ENCODE data around the gene DNMBP.
"Not testable (repeated sequence)": the region's sequence is repeated elsewhere in the genome, so short reads cannot be mapped to it uniquely, and the experiment has no call there.

DNMBP gene

DNA sequence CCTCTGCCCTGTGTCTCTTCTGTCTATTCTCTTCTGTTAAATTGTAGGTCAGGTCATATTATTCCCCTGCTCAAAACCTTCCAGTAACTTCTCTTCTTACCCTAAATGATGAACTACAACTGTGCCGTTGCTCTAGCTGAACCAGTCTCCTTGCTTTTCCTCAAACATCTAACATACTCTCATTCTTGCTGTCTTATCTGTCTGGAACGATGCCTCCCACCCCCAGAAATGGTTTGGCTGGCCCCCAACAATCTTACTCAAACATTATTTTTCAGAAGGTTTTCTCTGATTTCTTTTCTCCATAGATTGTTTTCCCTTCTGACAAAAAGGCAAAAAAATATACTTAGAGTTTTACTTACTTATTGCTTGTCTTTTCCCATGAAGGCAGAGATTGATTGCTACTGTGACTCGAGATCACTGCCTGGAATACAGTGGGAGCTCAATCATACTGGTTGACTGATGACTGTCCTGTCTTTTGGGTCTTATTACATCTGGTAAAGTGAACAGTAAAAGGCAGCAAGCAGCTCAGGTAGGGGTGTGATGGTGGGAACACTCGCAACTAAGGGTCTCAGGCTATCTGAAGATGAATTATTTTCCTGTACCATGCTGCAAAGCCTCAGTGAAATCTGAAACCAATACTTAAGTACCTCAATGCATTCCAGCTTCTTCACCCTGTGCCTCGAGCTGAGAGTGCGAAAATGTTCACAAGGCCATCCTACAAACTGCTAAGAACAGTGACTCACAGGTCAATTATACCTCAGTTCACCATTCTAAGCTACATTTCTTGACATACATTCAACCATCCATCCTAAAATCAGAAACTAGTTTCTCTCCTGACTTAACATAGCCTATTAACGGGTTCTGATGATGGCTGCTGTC is 67.6 kb downstream of the DNMBP start:
- no peak for TF ChIP-seq CTCF (IDR thresholded peaks at IDR 0.05; ENCODE audit: low read depth, low read length)
- no peak overlapping the region for H3K4me3 ChIP-seq (ENCODE audit: low read depth, low read length)

- no peak for TF ChIP-seq CTCF (IDR thresholded peaks at IDR 0.05; ENCODE audit: low read depth, low read length)
- H3K4me3 ChIP-seq (ENCODE audit: low read depth, low read length) = no peak overlapping the region
Measured at GRCh38 chr10:99938563-99938962, 71.2 kb downstream of the DNMBP start.

- TF ChIP-seq CTCF (IDR thresholded peaks at IDR 0.05; ENCODE audit: low read depth, low read length) = no peak
- H3K4me3 ChIP-seq (ENCODE audit: low read depth, low read length) = no peak overlapping the region
Measured at GRCh38 chr10:99937630-99938029, 72.1 kb downstream of the DNMBP start.

- not testable (repeated sequence) for H3K4me3 ChIP-seq (ENCODE audit: low read depth, low read length)
Measured at GRCh38 chr10:99932203-99932957, 77.4 kb downstream of the DNMBP start.

- H3K4me3 ChIP-seq (ENCODE audit: low read depth, low read length) = no peak overlapping the region
- no peak for TF ChIP-seq CTCF (IDR thresholded peaks at IDR 0.05; ENCODE audit: low read depth, low read length)
Measured at GRCh38 chr10:99930731-99931550, 78.8 kb downstream of the DNMBP start.

DNA sequence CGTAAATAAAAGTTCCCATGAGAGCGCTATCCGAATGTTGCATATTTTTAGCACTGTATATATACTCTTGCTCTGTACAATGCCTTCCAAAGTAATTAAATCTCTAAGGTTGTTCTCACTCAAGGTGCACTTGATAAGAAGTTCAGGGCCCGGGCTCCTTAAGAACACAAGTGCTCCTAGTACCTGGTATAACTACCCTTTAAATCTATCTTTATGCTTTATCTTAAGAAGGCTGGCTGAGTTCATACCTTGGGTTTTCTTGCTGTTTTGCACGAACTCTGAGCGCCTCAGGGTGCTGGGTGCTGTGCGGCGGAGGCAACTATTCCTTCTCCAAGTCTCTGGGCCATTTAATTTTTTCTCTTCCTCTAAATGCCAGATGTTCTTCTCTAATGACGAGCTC is 80.4 kb downstream of the DNMBP start:
- no peak overlapping the region for H3K4me3 ChIP-seq (ENCODE audit: low read depth, low read length)
- no peak for TF ChIP-seq CTCF (IDR thresholded peaks at IDR 0.05; ENCODE audit: low read depth, low read length)

DNA sequence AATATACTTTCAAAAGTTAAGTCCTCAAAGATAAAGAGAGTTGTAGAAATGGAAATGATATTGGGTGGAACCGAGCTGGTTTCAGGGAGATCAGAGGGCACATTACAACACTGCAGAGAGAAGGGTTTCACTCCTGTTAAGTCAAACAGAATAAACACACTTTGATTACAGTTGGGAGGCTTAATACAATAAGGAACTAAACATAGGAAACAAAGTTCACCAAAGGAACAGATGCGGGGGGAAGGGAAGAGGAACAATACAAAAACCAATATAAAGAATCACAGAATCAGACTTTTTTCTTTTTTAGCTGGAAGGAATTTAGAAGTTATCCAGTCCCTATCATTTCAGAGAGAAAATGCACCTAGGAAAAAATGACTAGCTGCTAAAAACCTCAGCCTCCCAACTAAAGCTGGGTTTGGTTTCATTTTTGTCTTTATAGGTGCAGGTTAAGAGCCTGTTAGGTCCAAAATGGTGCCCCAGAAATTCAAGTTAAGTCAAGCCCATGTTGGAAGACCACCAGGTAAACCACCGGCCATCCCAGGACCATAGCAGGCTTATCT is 81.9 kb downstream of the DNMBP start:
- TF ChIP-seq CTCF (IDR thresholded peaks at IDR 0.05; ENCODE audit: low read depth, low read length) = no peak
- no peak overlapping the region for H3K4me3 ChIP-seq (ENCODE audit: low read depth, low read length)
